GM19238 (cell line): ENCODE data around the gene PANX2.
"Not testable (repeated sequence)": the region's sequence is repeated elsewhere in the genome, so short reads cannot be mapped to it uniquely, and the experiment has no call there.

Experiments
- DNase-seq: peaks from one replicate; pipeline ENCODE4 v3.0.0; 2011; ENCODE audit warnings: low spot score; ENCODE audit not compliant: insufficient read length

Gene PANX2, protein sequence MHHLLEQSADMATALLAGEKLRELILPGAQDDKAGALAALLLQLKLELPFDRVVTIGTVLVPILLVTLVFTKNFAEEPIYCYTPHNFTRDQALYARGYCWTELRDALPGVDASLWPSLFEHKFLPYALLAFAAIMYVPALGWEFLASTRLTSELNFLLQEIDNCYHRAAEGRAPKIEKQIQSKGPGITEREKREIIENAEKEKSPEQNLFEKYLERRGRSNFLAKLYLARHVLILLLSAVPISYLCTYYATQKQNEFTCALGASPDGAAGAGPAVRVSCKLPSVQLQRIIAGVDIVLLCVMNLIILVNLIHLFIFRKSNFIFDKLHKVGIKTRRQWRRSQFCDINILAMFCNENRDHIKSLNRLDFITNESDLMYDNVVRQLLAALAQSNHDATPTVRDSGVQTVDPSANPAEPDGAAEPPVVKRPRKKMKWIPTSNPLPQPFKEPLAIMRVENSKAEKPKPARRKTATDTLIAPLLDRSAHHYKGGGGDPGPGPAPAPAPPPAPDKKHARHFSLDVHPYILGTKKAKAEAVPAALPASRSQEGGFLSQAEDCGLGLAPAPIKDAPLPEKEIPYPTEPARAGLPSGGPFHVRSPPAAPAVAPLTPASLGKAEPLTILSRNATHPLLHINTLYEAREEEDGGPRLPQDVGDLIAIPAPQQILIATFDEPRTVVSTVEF

GRCh38 chr22:50170453-50171318 is at the start of gene PANX2:
Gene PANX2 (plus strand): TSS chr22:50170731. CDS start chr22:50170731, 0 bp downstream.
- no peak for DNase-seq

- no peak for DNase-seq
These were observed 49.3 kb upstream of the PANX2 start for GRCh38 chr22:50121202-50121740.

DNA sequence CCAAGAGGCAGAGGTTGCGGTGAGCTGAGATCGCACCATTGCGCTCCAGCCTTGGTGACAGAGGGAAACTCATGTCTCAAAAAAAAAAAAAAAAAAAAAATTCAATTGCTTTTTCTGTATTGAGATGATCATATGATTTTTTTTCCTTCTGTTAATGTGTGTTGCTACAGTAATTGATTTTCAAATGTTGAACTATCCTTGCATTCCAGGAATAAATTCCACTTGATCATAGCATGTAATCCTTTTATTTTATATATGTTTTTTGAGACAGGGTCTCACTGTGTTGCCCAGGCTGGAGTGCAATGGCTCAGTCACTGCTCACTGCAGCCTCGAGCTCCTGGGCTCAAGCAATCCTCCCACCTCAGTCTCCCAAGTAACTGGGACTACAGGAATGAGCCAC is 47.4 kb upstream of the PANX2 start:
- no peak for DNase-seq

DNA sequence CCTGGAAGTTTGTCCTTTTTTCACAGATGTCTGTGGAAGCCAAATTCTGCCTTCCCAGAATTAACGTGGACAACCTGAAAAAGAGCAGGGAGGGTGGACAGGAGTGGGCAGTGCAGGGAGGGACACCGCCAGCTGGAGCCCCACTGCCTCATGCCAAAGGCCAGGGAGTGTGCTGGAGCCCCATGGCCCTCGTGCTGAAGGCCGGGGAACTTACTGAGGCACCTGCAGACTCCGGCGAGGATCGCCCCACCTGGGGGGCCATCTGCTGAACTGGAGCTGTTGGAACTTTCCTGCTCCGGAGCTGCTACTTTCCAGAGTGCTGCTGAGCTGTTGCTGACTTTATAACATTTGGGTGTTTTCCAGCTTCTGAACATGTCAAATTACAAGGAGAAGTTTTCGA is 45.5 kb upstream of the PANX2 start:
- DNase-seq, result no peak

- DNase-seq, result no peak
These were observed 41.3 kb upstream of the PANX2 start for GRCh38 chr22:50129121-50129736.

DNA sequence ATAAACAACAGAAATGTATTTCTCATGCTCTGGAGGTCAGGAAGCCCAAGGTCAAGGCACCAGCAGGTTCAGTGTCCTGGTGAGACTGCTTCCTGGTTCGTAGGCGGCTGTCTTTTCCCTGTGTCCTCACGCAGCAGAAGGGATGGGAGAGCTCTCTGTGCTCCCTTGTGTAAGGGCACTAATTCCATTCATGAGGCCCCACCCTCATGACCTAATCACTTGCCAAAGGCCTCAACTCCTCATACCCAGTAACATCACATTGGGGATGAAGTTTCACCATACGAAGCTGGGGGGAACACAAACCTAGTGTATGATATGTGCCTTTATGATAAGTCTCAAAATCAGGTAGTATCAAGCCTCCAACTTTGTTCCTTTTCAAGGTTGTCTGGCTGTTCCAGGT is 38.6 kb upstream of the PANX2 start:
- DNase-seq, result no peak

- no peak for DNase-seq
These were observed 36.0 kb upstream of the PANX2 start for GRCh38 chr22:50134481-50134880.

DNA sequence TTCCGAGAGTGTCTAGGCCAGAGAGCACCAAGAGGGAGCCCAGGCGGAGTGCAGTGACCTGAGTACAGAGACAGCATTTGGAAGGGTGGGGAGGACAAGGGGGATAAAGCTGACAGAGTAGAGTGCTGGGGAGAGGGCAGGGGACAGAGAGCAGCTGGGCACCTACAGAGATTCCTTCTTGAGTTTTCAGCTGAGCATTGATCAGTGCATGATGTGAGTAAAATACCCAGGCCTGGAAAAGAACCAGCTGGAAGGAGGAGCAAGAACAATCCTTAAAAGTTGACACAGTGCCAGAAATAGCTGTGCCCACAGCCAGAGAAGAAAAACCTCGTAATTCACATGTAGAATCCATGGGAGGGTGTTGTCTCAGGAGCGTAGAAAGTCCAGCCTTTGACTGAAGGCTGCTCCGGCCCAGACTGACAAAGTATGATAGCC is 33.9 kb upstream of the PANX2 start:
- no peak for DNase-seq

DNA sequence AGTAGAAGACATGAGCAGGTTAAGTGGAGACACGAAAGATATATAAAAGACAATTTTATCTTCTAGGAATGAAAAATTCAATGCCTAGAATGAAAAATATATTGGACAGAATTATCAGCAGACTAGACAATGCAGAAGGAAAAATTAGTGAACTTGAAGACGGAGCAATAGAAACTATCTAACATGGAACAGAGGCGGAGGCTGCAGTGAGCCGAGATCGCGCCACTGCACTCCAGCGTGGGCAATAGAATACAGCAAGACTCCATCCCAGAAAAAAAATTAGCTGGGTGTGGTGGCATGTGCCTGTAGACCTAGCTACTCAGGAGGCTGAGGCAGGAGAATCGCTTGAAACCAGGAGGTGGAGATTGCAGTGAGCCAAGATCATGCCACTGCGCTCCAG is 33.3 kb upstream of the PANX2 start:
- DNase-seq, result not testable (repeated sequence)

GRCh38 chr22:50138041-50138440 is 32.5 kb upstream of the PANX2 start:
- DNase-seq, result no peak

DNA sequence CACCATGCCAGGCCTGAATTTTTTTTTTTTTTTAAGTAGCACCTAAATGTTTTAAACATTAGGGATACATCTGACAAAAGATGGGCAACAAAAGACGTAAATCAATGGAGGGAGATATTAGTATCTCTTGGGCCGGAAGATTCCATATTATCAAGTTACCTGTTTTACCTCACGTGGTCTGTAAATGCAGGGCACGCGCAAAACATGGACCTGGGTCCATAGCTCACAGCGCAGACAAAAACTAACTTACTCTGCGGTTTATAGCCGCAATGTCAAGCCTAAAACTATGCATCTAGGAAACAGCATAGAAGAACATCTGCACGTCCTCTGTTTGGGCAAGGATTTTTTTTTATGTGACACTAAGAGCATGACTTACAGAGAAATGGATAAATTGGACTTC is 31.5 kb upstream of the PANX2 start:
- DNase-seq, result no peak

GRCh38 chr22:50139843-50140415 is 30.6 kb upstream of the PANX2 start:
- no peak for DNase-seq

DNA sequence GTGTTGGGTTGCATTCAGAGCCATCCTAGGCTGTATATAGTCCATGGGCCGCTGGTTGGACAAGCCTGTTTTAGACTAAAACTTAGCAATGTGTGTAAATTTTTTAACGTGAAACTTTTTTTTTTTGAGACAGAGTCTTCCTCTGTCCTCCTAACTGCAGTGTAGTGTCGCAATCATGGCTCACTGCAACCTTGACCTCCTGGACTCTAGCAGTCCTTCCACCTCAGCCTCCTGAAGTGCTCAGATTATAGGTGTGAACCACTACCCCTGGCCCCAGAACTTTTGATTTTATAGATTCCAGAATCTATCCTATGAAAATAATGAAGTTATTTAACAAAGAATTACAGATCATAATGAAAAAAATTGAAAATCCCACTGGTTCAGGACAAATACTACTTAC is 29.9 kb upstream of the PANX2 start:
- no peak for DNase-seq

GRCh38 chr22:50141462-50141861 is 29.1 kb upstream of the PANX2 start:
- DNase-seq, result no peak

- no peak for DNase-seq
These were observed 28.6 kb upstream of the PANX2 start for GRCh38 chr22:50141891-50142363.

DNA sequence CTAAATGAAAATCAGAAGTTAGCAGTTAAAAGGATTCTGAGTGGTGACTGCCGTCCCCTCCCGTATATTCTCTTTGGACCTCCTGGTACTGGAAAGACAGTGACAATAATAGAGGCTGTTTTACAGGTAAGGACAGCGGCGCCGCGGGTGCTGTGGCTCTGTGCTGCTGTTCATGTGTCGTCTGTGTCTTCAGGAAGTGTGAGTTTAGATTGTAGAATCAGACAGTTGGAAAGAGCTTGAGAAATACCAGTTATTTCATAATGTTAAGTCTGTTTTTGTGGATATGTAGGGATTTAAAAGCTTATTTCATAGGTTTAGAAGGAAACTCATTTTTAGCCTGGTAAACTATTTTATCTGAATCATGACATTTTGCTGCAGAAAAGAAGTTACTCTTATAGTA is 27.4 kb upstream of the PANX2 start:
- no peak for DNase-seq

- DNase-seq, result no peak
These were observed 26.4 kb upstream of the PANX2 start for GRCh38 chr22:50144005-50144614.

GRCh38 chr22:50145721-50146438 is 24.7 kb upstream of the PANX2 start:
- DNase-seq, result no peak

- DNase-seq, result no peak
These were observed 23.9 kb upstream of the PANX2 start for GRCh38 chr22:50146439-50147238.
